Endothelial cell of umbilical vein (primary cell): Measurements from ENCODE around the gene MXI1. TPM values are rescaled to one million over a fixed set of nuclear protein-coding genes. Genes with fewer than 3 reads are reported as not detected.

Experiments used
- BruUV-seq: library from RNA; stranded (reverse); fragments of 400-500 nt; replicated peaks from 2 replicates; lab custom pipeline; 2021; lab: Mats Ljungman, UMichigan
- CTCF ChIA-PET: fragments of 300-600, 350-600 bp; sonication (Branson Sonifier 250); formaldehyde crosslinking; loops from one replicate; lab custom pipeline; 2021; ENCODE audit warnings: antibody characterized with exemption, inconsistent platforms; lab: Charles Lee
- POLR2A ChIA-PET: fragments of 300-600, 350-600 bp; sonication (Branson Sonifier 250); formaldehyde crosslinking; loops from one replicate; lab custom pipeline; 2021; ENCODE audit warnings: antibody characterized with exemption, inconsistent platforms; lab: Charles Lee
- DNase-seq: peaks from one replicate; pipeline ENCODE4 v3.0.0-alpha.2; 2011; ENCODE audit warnings: low read depth, low spot score
- FAIRE-seq: peaks from 2 replicates; lab custom pipeline; 2011; peaks lifted over from hg19 to GRCh38; lab: Jason Lieb, UNC
- H2AFZ ChIP-seq: 2 replicates; pipeline ENCODE4 v1.6.0; 2012; ENCODE audit warnings: low read depth, low read length, control low read depth, inconsistent platforms
- H3K27ac ChIP-seq: 2 replicates; pipeline ENCODE4 v1.5.1; 2011; ENCODE audit warnings: low read depth, mild to moderate bottlenecking, control low read depth, low read length, moderate library complexity; ENCODE audit not compliant: insufficient read depth
- H3K27me3 ChIP-seq, 2 experiments: 2 replicates each; pipeline versions ENCODE4 v1.6.0 to v1.6.1; 2011; ENCODE audit warnings: low read length in 2 of 2, mixed read lengths in 1 of 2; ENCODE audit not compliant: control insufficient read depth in 2 of 2, insufficient read depth in 2 of 2
- H3K36me3 ChIP-seq, 2 experiments: 2 replicates in 1 of 2; 3 replicates in 1 of 2; pipeline ENCODE4 v1.5.1; 2011; ENCODE audit warnings: low read length in 2 of 2, mild to moderate bottlenecking in 1 of 2, moderate library complexity in 1 of 2; ENCODE audit not compliant: control insufficient read depth in 2 of 2, insufficient read depth in 2 of 2; ENCODE audit errors: extremely low read depth in 1 of 2
- H3K4me1 ChIP-seq: 3 replicates; pipeline ENCODE4 v1.5.1; 2011; ENCODE audit warnings: mild to moderate bottlenecking, low read length; ENCODE audit not compliant: control insufficient read depth, insufficient read depth; ENCODE audit errors: extremely low read depth
- H3K4me2 ChIP-seq: 2 replicates; pipeline ENCODE4 v1.6.1; 2011; ENCODE audit warnings: low read length, control low read depth, mixed read lengths; ENCODE audit not compliant: insufficient read depth
- H3K4me3 ChIP-seq, 3 experiments: fragments of 200-600 bp in 1 of 3; sonication (generic), shearing (Covaris generic) in 1 of 3; replicated peaks in 1 of 3; 2 replicates each; pipeline ENCODE4 v1.5.1; 2011 to 2016; ENCODE audit warnings: control low read depth in 3 of 3, low read length in 3 of 3, mild to moderate bottlenecking in 2 of 3, inconsistent platforms in 1 of 3, low read depth in 1 of 3, moderate library complexity in 1 of 3; ENCODE audit not compliant: insufficient read depth in 1 of 3
- H3K79me2 ChIP-seq: 2 replicates; pipeline ENCODE4 v1.6.0; 2012; ENCODE audit warnings: low read length, inconsistent platforms; ENCODE audit not compliant: control insufficient read depth, insufficient read depth
- H3K9ac ChIP-seq: replicated peaks from 2 replicates; pipeline ENCODE3; 2011; ENCODE audit warnings: low read length, control low read depth; ENCODE audit not compliant: insufficient read depth; ENCODE audit errors: extremely low read depth
- H3K9me1 ChIP-seq: replicated peaks from 3 replicates; pipeline ENCODE4 v1.6.0; 2011; ENCODE audit warnings: mild to moderate bottlenecking, low read length; ENCODE audit not compliant: control insufficient read depth, insufficient read depth; ENCODE audit errors: extremely low read depth
- H3K9me3 ChIP-seq: replicated peaks from 2 replicates; pipeline ENCODE4 v1.5.1; 2012; ENCODE audit warnings: low read length, inconsistent platforms; ENCODE audit not compliant: control insufficient read depth, insufficient read depth
- H4K20me1 ChIP-seq: replicated peaks from 2 replicates; pipeline ENCODE3; 2011; ENCODE audit warnings: mild to moderate bottlenecking, low read length; ENCODE audit not compliant: control insufficient read depth, insufficient read depth; ENCODE audit errors: extremely low read depth
- EZH2 ChIP-seq: IDR thresholded peaks from 2 replicates; pipeline ENCODE4 v1.6.1; 2012; ENCODE audit warnings: borderline replicate concordance, low read depth, mild to moderate bottlenecking, moderate library complexity, low read length, inconsistent platforms; ENCODE audit not compliant: severe bottlenecking
- FOS ChIP-seq: IDR thresholded peaks from 2 replicates; pipeline ENCODE4 v1.6.1; 2011; ENCODE audit warnings: mild to moderate bottlenecking, low read length, moderate library complexity, borderline replicate concordance; ENCODE audit not compliant: insufficient read depth
- GATA2 ChIP-seq: IDR thresholded peaks from 2 replicates; pipeline ENCODE4 v1.7.0; 2011; ENCODE audit warnings: low read depth, mild to moderate bottlenecking, moderate library complexity, mixed read lengths, low read length; ENCODE audit not compliant: insufficient read length, insufficient read depth
- JUN ChIP-seq: IDR thresholded peaks from 2 replicates; pipeline ENCODE4 v1.6.1; 2011; ENCODE audit warnings: borderline replicate concordance, low read depth; ENCODE audit not compliant: insufficient read length, insufficient read depth
- POLR2A ChIP-seq: IDR thresholded peaks from 2 replicates; pipeline ENCODE4 v1.6.1; 2012; ENCODE audit warnings: low read depth, mild to moderate bottlenecking, control low read depth, low read length
- POLR2AphosphoS5 ChIP-seq: IDR thresholded peaks from 2 replicates; pipeline ENCODE4 v1.6.1; 2012; ENCODE audit warnings: low read depth, mild to moderate bottlenecking, control low read depth, low read length, moderate library complexity; ENCODE audit not compliant: insufficient read depth
- dilution Hi-C: fragments of 300-500 bp; cut with MboI; formaldehyde crosslinking; loops from one replicate; pipeline ENCODE4 v1.15.0; 2019; ENCODE audit warnings: low sequenced_read_pairs; ENCODE audit not compliant: extremely low pct_ligation_motif_present
- intact Hi-C: fragments of 100-400 bp; cut with micrococcal nuclease; formaldehyde crosslinking; loops from one replicate; pipeline ENCODE4 v1.10.0; 2022
- polyA plus RNA-seq, 4 experiments: library from polyadenylated mRNA; depleted of rRNA in 3 of 4; stranded (reverse) in 3 of 4; unstranded in 1 of 4; fragments of >200 nt; gene quantifications; 2 replicates each; pipeline versions ENCODE4 v1.2.1 to v1.2.3, GENCODE V29; 2011 to 2012; ENCODE audit warnings: missing spikeins in 1 of 4
- total RNA-seq: library from RNA; stranded (reverse); gene quantifications from 2 replicates; pipeline ENCODE4 v1.2.3, GENCODE V29; 2021
- TF ChIP-seq, protein P1 (sequence below), 2 donors: IDR thresholded peaks; 1 replicate in 1 of 2; 2 replicates in 1 of 2; pipeline ENCODE4 v1.5.1; 2011; ENCODE audit warnings: low read length in 2 of 2, mild to moderate bottlenecking in 2 of 2, moderate library complexity in 2 of 2, control low read depth in 1 of 2, inconsistent platforms in 1 of 2, low read depth in 1 of 2; ENCODE audit not compliant: insufficient read depth in 1 of 2; ENCODE audit errors: extremely low read depth in 1 of 2
- TF ChIP-seq, protein P2 (sequence below): IDR thresholded peaks from 2 replicates; pipeline ENCODE4 v1.6.1; 2011; ENCODE audit not compliant: insufficient read depth, insufficient read length

MXI1 gene
- total and polyA plus RNA-seq, 2 donors (not counting 3 experiments of a cell fraction or from before 2014, with no cell fraction given) = 2.7 to 8.5 TPM

DNA sequence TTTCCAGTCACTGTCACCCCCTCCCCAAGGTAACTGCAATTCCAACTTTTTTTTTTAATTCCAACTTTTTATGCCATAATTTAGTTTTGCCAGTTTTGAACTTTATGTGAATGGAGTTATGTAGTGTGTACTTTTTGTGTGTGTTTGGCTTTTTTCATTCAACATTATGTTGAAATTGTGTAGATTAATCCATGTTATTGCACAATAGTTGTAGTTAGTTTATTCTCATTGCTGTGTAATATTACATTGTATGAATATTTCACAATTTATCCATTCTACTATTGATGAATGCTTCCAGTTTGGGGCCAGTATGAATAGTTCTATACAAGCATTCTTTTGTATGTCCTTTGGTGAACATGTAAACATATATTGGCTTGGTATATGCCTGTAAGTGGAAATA, 32.5 kb downstream of the MXI1 start:
- Histone ChIP-seq H3K27ac (no peak overlapping the region), H2AFZ (no peak overlapping the region), H3K4me2 (no peak overlapping the region), H3K9me3 (no peaks in the 10 kb centered on the region), H3K9ac (no peak overlapping the region), H3K4me3 (no peak overlapping the region), H4K20me1 (no peaks in the 10 kb centered on the region), H3K9me1 (no peaks in the 10 kb centered on the region), H3K36me3 (no peaks in the 10 kb centered on the region), H3K4me1 (no peaks in the 10 kb centered on the region), H3K27me3 (no peaks in the 10 kb centered on the region), H3K79me2 (no peaks in the 10 kb centered on the region)
- FAIRE-seq (no peak), DNase-seq (no peak)
- dilution Hi-C loops = no loop called here
- intact Hi-C loops = no loop called here
- ChIA-PET POLR2A (no interaction called here), CTCF (interaction anchor here (0.7 to 1.0 kb wide), 3 partner anchors 22 to 356 kb away, joined by 3 to 4 read pairs (median 3); no protein-coding TSS in a partner anchor)
- no TSS peak for BruUV-seq
- TF ChIP-seq GATA2 = no peak
- TF ChIP-seq, protein P1, sequence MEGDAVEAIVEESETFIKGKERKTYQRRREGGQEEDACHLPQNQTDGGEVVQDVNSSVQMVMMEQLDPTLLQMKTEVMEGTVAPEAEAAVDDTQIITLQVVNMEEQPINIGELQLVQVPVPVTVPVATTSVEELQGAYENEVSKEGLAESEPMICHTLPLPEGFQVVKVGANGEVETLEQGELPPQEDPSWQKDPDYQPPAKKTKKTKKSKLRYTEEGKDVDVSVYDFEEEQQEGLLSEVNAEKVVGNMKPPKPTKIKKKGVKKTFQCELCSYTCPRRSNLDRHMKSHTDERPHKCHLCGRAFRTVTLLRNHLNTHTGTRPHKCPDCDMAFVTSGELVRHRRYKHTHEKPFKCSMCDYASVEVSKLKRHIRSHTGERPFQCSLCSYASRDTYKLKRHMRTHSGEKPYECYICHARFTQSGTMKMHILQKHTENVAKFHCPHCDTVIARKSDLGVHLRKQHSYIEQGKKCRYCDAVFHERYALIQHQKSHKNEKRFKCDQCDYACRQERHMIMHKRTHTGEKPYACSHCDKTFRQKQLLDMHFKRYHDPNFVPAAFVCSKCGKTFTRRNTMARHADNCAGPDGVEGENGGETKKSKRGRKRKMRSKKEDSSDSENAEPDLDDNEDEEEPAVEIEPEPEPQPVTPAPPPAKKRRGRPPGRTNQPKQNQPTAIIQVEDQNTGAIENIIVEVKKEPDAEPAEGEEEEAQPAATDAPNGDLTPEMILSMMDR (IDR thresholded peaks at IDR 0.05; ENCODE audit: extremely low read depth in 1 of 2, insufficient read depth in 1 of 2, low read depth in 1 of 2, low read length in 2 of 2) = no peak
- no peak for TF ChIP-seq FOS
- no peak for TF ChIP-seq EZH2
- TF ChIP-seq, protein P2, sequence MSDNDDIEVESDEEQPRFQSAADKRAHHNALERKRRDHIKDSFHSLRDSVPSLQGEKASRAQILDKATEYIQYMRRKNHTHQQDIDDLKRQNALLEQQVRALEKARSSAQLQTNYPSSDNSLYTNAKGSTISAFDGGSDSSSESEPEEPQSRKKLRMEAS = no peak

DNA sequence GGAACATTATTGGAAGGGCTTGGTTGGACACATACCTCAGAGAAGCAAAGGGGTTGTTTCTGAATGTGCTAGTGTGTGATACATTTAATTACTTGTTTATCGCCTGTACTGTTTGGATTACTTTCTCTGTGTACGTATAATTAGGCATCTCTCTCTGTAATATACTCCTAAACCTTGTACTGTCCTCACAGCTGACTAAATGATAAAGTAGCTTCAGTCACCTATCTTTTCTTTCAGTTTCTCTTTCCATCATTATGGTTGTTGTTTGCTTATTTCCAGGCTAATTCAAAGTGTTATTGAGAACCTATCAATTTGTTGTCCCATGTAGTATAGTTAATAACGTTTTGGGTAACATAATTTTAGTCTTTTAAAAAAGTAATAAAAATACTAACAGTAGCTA, 34.0 kb downstream of the MXI1 start:
- no peaks in the 10 kb centered on the region for H3K79me2 ChIP-seq
- dilution Hi-C loops (no loop called here), intact Hi-C loops (no loop called here)
- H3K4me2 ChIP-seq = no peak overlapping the region
- no peak overlapping the region for H3K9ac ChIP-seq
- no TSS peak for BruUV-seq
- H4K20me1 ChIP-seq = no peaks in the 10 kb centered on the region
- no peak for FAIRE-seq
- no peaks in the 10 kb centered on the region for H3K9me1 ChIP-seq
- H3K9me3 ChIP-seq = no peaks in the 10 kb centered on the region
- DNase-seq = no peak
- TF ChIP-seq, protein P1 (IDR thresholded peaks at IDR 0.05; ENCODE audit: extremely low read depth in 1 of 2, insufficient read depth in 1 of 2, low read depth in 1 of 2, low read length in 2 of 2) = no peak
- TF ChIP-seq, protein P2 = no peak
- no peak for TF ChIP-seq POLR2AphosphoS5
- no peak for TF ChIP-seq JUN
- TF ChIP-seq FOS = no peak
- TF ChIP-seq POLR2A = no peak
- H3K27me3 ChIP-seq = no peaks in the 10 kb centered on the region
- H3K36me3 ChIP-seq = no peaks in the 10 kb centered on the region
- CTCF ChIA-PET = interaction anchor here (1.5 to 1.9 kb wide), 2 partner anchors 14 to 357 kb away, joined by 3 to 11 read pairs; no protein-coding TSS in a partner anchor
- no peak overlapping the region for H2AFZ ChIP-seq
- H3K4me3 ChIP-seq = no peak overlapping the region
- no peaks in the 10 kb centered on the region for H3K4me1 ChIP-seq
- no peak overlapping the region for H3K27ac ChIP-seq
- POLR2A ChIA-PET = interaction anchor here (0.6 kb wide), 1 partner anchor 15 kb away, joined by 6 read pairs; no protein-coding TSS in a partner anchor
